Measurements from ENCODE around the gene ABR.
"Not testable (repeated sequence)": the region's sequence is repeated elsewhere in the genome, so short reads cannot be mapped to it uniquely, and the experiment has no call there.

The ABR gene

GRCh38 chr17:1104222-1104621, 75.6 kb downstream of the ABR start:
- Histone ChIP-seq H3K79me2 (ENCODE audit: low read length) (peaks cover 9% of the 10 kb centered on the region; the same call in 1 of the 2 replicates), H3K4me1 (ENCODE audit: low read length) (no peaks in the 10 kb centered on the region; the same call in 1 of the 2 replicates), H2AFZ (ENCODE audit: low read depth, low read length) (no peak overlapping the region), H3K9ac (ENCODE audit: low read length) (no peak overlapping the region), H3K27ac (ENCODE audit: low read length) (no peak overlapping the region), H3K27me3 (ENCODE audit: low read depth, low read length) (no peaks in the 10 kb centered on the region), H3K9me3 (ENCODE audit: insufficient read depth, low read length) (no peaks in the 10 kb centered on the region), H3K4me2 (ENCODE audit: low read length) (no peak overlapping the region), H3K36me3 (replicated peaks; ENCODE audit: low read depth, low read length) (peaks cover 4% of the 10 kb centered on the region), H4K20me1 (ENCODE audit: insufficient read depth, low read length) (no peaks in the 10 kb centered on the region), H3K4me3 (ENCODE audit: low read length) (no peak overlapping the region)
- no peak for TF ChIP-seq EZH2phosphoT487 (IDR thresholded peaks at IDR 0.05; ENCODE audit: low read depth)
- TF ChIP-seq CTCF (IDR thresholded peaks at IDR 0.05; ENCODE audit: low read depth, low read length) = no peak

- H3K4me1 ChIP-seq (ENCODE audit: low read length) = no peaks in the 10 kb centered on the region
- no peak for TF ChIP-seq CTCF (IDR thresholded peaks at IDR 0.05; ENCODE audit: low read depth, low read length)
- no peaks in the 10 kb centered on the region for H3K9me3 ChIP-seq (ENCODE audit: insufficient read depth, low read length)
- H3K36me3 ChIP-seq (replicated peaks; ENCODE audit: low read depth, low read length) = peaks cover 5% of the 10 kb centered on the region
- no peaks in the 10 kb centered on the region for H3K79me2 ChIP-seq (ENCODE audit: low read length)
- H3K27me3 ChIP-seq (ENCODE audit: low read depth, low read length) = no peaks in the 10 kb centered on the region
- H3K27ac ChIP-seq (ENCODE audit: low read length) = no peak overlapping the region
- no peak overlapping the region for H2AFZ ChIP-seq (ENCODE audit: low read depth, low read length)
- H3K4me2 ChIP-seq (ENCODE audit: low read length) = no peak overlapping the region
- no peak overlapping the region for H3K9ac ChIP-seq (ENCODE audit: low read length)
- H3K4me3 ChIP-seq (ENCODE audit: low read length) = no peak overlapping the region
- no peaks in the 10 kb centered on the region for H4K20me1 ChIP-seq (ENCODE audit: insufficient read depth, low read length)
Observed at GRCh38 chr17:1100382-1100781, 79.4 kb downstream of the ABR start.

GRCh38 chr17:1099242-1099641, 80.5 kb downstream of the ABR start:
- Histone ChIP-seq H3K4me3 (ENCODE audit: low read length) (no peak overlapping the region), H3K27me3 (ENCODE audit: low read depth, low read length) (no peaks in the 10 kb centered on the region), H3K36me3 (replicated peaks; ENCODE audit: low read depth, low read length) (peaks cover 5% of the 10 kb centered on the region), H4K20me1 (ENCODE audit: insufficient read depth, low read length) (no peaks in the 10 kb centered on the region), H3K4me2 (ENCODE audit: low read length) (no peak overlapping the region), H3K9ac (ENCODE audit: low read length) (no peak overlapping the region), H2AFZ (ENCODE audit: low read depth, low read length) (no peak overlapping the region), H3K9me3 (ENCODE audit: insufficient read depth, low read length) (no peaks in the 10 kb centered on the region), H3K79me2 (ENCODE audit: low read length) (no peaks in the 10 kb centered on the region), H3K27ac (ENCODE audit: low read length) (no peak overlapping the region), H3K4me1 (ENCODE audit: low read length) (no peaks in the 10 kb centered on the region)
- TF ChIP-seq CTCF (IDR thresholded peaks at IDR 0.05; ENCODE audit: low read depth, low read length) = no peak
- TF ChIP-seq EZH2phosphoT487 (IDR thresholded peaks at IDR 0.05; ENCODE audit: low read depth) = no peak

GRCh38 chr17:1097972-1098744, 81.6 kb downstream of the ABR start:
- not testable (repeated sequence) for H2AFZ ChIP-seq (ENCODE audit: low read depth, low read length); H3K4me1 ChIP-seq (ENCODE audit: low read length); H3K36me3 ChIP-seq (replicated peaks; ENCODE audit: low read depth, low read length); H3K9me3 ChIP-seq (ENCODE audit: insufficient read depth, low read length); H3K4me2 ChIP-seq (ENCODE audit: low read length); H3K4me3 ChIP-seq (ENCODE audit: low read length); H3K79me2 ChIP-seq (ENCODE audit: low read length); H4K20me1 ChIP-seq (ENCODE audit: insufficient read depth, low read length); H3K27ac ChIP-seq (ENCODE audit: low read length); H3K27me3 ChIP-seq (ENCODE audit: low read depth, low read length); H3K9ac ChIP-seq (ENCODE audit: low read length)

Data from OCI-LY3 (cell line).